ENCODE results near the gene PRPF6.

GRCh38 chr20:63953764-63954429 lies 27.0 kb upstream of the PRPF6 start:
- TF ChIP-seq CTCF (IDR thresholded peaks at IDR 0.05) (no peak), EP300 (IDR thresholded peaks at IDR 0.05) (no peak), POLR2A (IDR thresholded peaks at IDR 0.05) (no peak)
